Ramos (cell line): ENCODE measurements around the gene NFKBIZ.

Experiments
- in situ Hi-C: fragments of 300-500 bp; cut with MboI; formaldehyde crosslinking; loops from one replicate; pipeline ENCODE4 v1.14.3; 2022; ENCODE audit warnings: low sequenced_read_pairs; ENCODE audit not compliant: unreplicated experiment

NFKBIZ gene

GRCh38 chr3:101848754-101849713, at the start of gene NFKBIZ:
Gene NFKBIZ (plus strand): TSS chr3:101849514. CDS start chr3:101849629, 115 bp downstream.
- in situ Hi-C loops: no loop called here

- in situ Hi-C loops: loop anchor here (25.0 kb wide), 1 partner anchor 736 kb away; no protein-coding TSS in a partner anchor
Measured at GRCh38 chr3:101801174-101801573, 48.1 kb upstream of the NFKBIZ start.

GRCh38 chr3:101802179-101802578, 47.1 kb upstream of the NFKBIZ start:
- in situ Hi-C loops: loop anchor here (25.0 kb wide), 1 partner anchor 735 kb away; no protein-coding TSS in a partner anchor

- in situ Hi-C loops: loop anchor here (25.0 kb wide), 1 partner anchor 734 kb away; no protein-coding TSS in a partner anchor
Measured at GRCh38 chr3:101803173-101803782, 46.0 kb upstream of the NFKBIZ start.

- in situ Hi-C loops: loop anchor here (25.0 kb wide), 1 partner anchor 733 kb away; no protein-coding TSS in a partner anchor
Measured at GRCh38 chr3:101803939-101804338, 45.4 kb upstream of the NFKBIZ start.

GRCh38 chr3:101806491-101806890, 42.8 kb upstream of the NFKBIZ start:
- in situ Hi-C loops: loop anchor here (25.0 kb wide), 1 partner anchor 731 kb away; no protein-coding TSS in a partner anchor

GRCh38 chr3:101807888-101808287, 41.4 kb upstream of the NFKBIZ start:
- in situ Hi-C loops: loop anchor here (25.0 kb wide), 1 partner anchor 729 kb away; no protein-coding TSS in a partner anchor

GRCh38 chr3:101809178-101810021, 39.9 kb upstream of the NFKBIZ start:
- in situ Hi-C loops: loop anchor here (5.0 to 25.0 kb wide), 2 partner anchors 413 to 728 kb away; no protein-coding TSS in a partner anchor

- in situ Hi-C loops: loop anchor here (5.0 to 25.0 kb wide), 2 partner anchors 412 to 727 kb away; no protein-coding TSS in a partner anchor
Measured at GRCh38 chr3:101810022-101810418, 39.3 kb upstream of the NFKBIZ start.

GRCh38 chr3:101811875-101812274, 37.4 kb upstream of the NFKBIZ start:
- in situ Hi-C loops: loop anchor here (5.0 to 25.0 kb wide), 2 partner anchors 410 to 725 kb away; no protein-coding TSS in a partner anchor

GRCh38 chr3:101812895-101813294, 36.4 kb upstream of the NFKBIZ start:
- in situ Hi-C loops: loop anchor here (5.0 to 25.0 kb wide), 2 partner anchors 409 to 724 kb away; no protein-coding TSS in a partner anchor

- in situ Hi-C loops: loop anchor here (5.0 to 25.0 kb wide), 2 partner anchors 408 to 723 kb away; no protein-coding TSS in a partner anchor
Measured at GRCh38 chr3:101813817-101814440, 35.4 kb upstream of the NFKBIZ start.

- in situ Hi-C loops: loop anchor here (5.0 to 25.0 kb wide), 2 partner anchors 407 to 722 kb away; no protein-coding TSS in a partner anchor
Measured at GRCh38 chr3:101814835-101815234, 34.5 kb upstream of the NFKBIZ start.

GRCh38 chr3:101816215-101817149, 32.8 kb upstream of the NFKBIZ start:
- in situ Hi-C loops: loop anchor here (25.0 kb wide), 1 partner anchor 721 kb away; no protein-coding TSS in a partner anchor

- in situ Hi-C loops: loop anchor here (25.0 kb wide), 1 partner anchor 719 kb away; no protein-coding TSS in a partner anchor
Measured at GRCh38 chr3:101817992-101818391, 31.3 kb upstream of the NFKBIZ start.

GRCh38 chr3:101819649-101820206, 29.6 kb upstream of the NFKBIZ start:
- in situ Hi-C loops: loop anchor here (25.0 kb wide), 1 partner anchor 718 kb away; no protein-coding TSS in a partner anchor

- in situ Hi-C loops: loop anchor here (25.0 kb wide), 1 partner anchor 716 kb away; no protein-coding TSS in a partner anchor
Measured at GRCh38 chr3:101821503-101821902, 27.8 kb upstream of the NFKBIZ start.
